COR-L47 (cell line): ENCODE results near the gene CPSF7.
"Not testable (repeated sequence)": the region's sequence is repeated elsewhere in the genome, so short reads cannot be mapped to it uniquely, and the experiment has no call there.

ENCODE experiments used
- DNase-seq: peaks from one replicate; lab custom pipeline; 2025; lab: John Stamatoyannopoulos, UW

Gene CPSF7

GRCh38 chr11:61437496-61437895, 7.7 kb upstream of the CPSF7 start:
- no peak for DNase-seq

- not testable (repeated sequence) for DNase-seq
Measured at GRCh38 chr11:61430839-61431238, 1.1 kb upstream of the CPSF7 start.

- DNase-seq = peak; percentile 61
Measured at GRCh38 chr11:61429346-61429690, 457 bp downstream of the CPSF7 start.

- no peak for DNase-seq
Measured at GRCh38 chr11:61425367-61426131, 4.2 kb downstream of the CPSF7 start.

- no peak for DNase-seq
Measured at GRCh38 chr11:61422226-61422625, 7.5 kb downstream of the CPSF7 start.

- DNase-seq = no peak
Measured at GRCh38 chr11:61418136-61418535, 11.6 kb downstream of the CPSF7 start.

GRCh38 chr11:61417670-61418069, 12.1 kb downstream of the CPSF7 start:
- DNase-seq = no peak

GRCh38 chr11:61416941-61417340, 12.8 kb downstream of the CPSF7 start:
- no peak for DNase-seq

- no peak for DNase-seq
Measured at GRCh38 chr11:61415381-61415780, 14.4 kb downstream of the CPSF7 start.

GRCh38 chr11:61414547-61414946, 15.2 kb downstream of the CPSF7 start:
- no peak for DNase-seq

GRCh38 chr11:61413496-61413895, 16.3 kb downstream of the CPSF7 start:
- DNase-seq = no peak

GRCh38 chr11:61411589-61411988, 18.2 kb downstream of the CPSF7 start:
- no peak for DNase-seq

- no peak for DNase-seq
Measured at GRCh38 chr11:61406991-61407728, 22.6 kb downstream of the CPSF7 start.

GRCh38 chr11:61406067-61406466, 23.7 kb downstream of the CPSF7 start:
- no peak for DNase-seq

- no peak for DNase-seq
Measured at GRCh38 chr11:61404641-61405040, 25.1 kb downstream of the CPSF7 start.

- DNase-seq = no peak
Measured at GRCh38 chr11:61404103-61404502, 25.7 kb downstream of the CPSF7 start.

- DNase-seq = no peak
Measured at GRCh38 chr11:61403658-61404057, 26.1 kb downstream of the CPSF7 start.

GRCh38 chr11:61401573-61401972, 28.2 kb downstream of the CPSF7 start:
- DNase-seq = no peak

GRCh38 chr11:61401173-61401572, 28.6 kb downstream of the CPSF7 start:
- DNase-seq = no peak

GRCh38 chr11:61392981-61393595, 36.7 kb downstream of the CPSF7 start:
- DNase-seq = no peak

GRCh38 chr11:61390161-61390560, 39.6 kb downstream of the CPSF7 start:
- DNase-seq = no peak

GRCh38 chr11:61384271-61385242, 45.2 kb downstream of the CPSF7 start:
- DNase-seq = no peak
